Amygdala (tissue), 56 donors: ENCODE results near the gene GGPS1.

Experiments
- DNase-seq, 56 donors: peaks; one replicate each; lab custom pipeline; 2025; lab: John Stamatoyannopoulos, UW

The GGPS1 gene

DNA sequence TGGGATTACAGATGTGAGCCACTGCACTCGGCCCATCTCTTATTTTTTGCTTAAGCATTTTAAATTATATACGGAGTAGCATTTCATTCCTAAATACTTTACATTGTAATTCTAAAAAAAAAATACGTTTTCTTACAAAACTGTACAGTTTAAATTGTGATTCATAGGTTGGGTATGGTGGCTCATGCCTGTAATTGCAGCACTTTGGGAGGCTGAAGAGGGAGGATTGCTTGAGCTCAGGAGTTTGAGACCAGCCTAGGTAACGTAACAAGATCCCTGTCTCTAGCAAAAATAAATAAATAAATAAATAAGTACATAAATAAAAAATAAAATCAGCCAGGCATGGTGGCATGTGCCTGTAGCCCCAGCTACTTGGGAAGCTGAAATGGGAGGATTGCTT is 63.5 kb downstream of the GGPS1 start:
- no peak for DNase-seq
